HCEC 1CT (cell line): ENCODE results near the gene PSMC6.

Source experiments
- DNase-seq: peaks from one replicate; pipeline ENCODE4 v3.0.0-alpha.2; 2017

The PSMC6 gene

GRCh38 chr14:52706724-52707706, at the start of gene PSMC6:
TSS of gene PSMC6 (plus strand) at chr14:52707200. CDS start at chr14:52707220, 20 bp downstream.
- DNase-seq = peak; percentile 89

GRCh38 chr14:52660325-52660724, 46.7 kb upstream of the PSMC6 start:
- DNase-seq = no peak

GRCh38 chr14:52660832-52661231, 46.2 kb upstream of the PSMC6 start:
- DNase-seq = no peak

GRCh38 chr14:52661314-52661713, 45.7 kb upstream of the PSMC6 start:
- no peak for DNase-seq

- DNase-seq = no peak
Measured at GRCh38 chr14:52663850-52664249, 43.1 kb upstream of the PSMC6 start.

GRCh38 chr14:52678591-52678990, 28.4 kb upstream of the PSMC6 start:
- peak; percentile 7 for DNase-seq

- no peak for DNase-seq
Measured at GRCh38 chr14:52683985-52684520, 22.9 kb upstream of the PSMC6 start.

GRCh38 chr14:52686176-52686575, 20.8 kb upstream of the PSMC6 start:
- no peak for DNase-seq

GRCh38 chr14:52690983-52691760, 15.8 kb upstream of the PSMC6 start:
- no peak for DNase-seq

- peak; percentile 27 for DNase-seq
Measured at GRCh38 chr14:52692248-52692962, 14.6 kb upstream of the PSMC6 start.

- no peak for DNase-seq
Measured at GRCh38 chr14:52693036-52693435, 14.0 kb upstream of the PSMC6 start.

- DNase-seq = no peak
Measured at GRCh38 chr14:52693532-52693931, 13.5 kb upstream of the PSMC6 start.

GRCh38 chr14:52694761-52695480, 12.1 kb upstream of the PSMC6 start:
- peak; percentile 31 for DNase-seq

GRCh38 chr14:52695481-52696091, 11.4 kb upstream of the PSMC6 start, which contains the start of gene ERO1A:
TSS of gene ERO1A (minus strand) at chr14:52695558. CDS start at chr14:52695481, 77 bp downstream.
- peak; percentile 87 for DNase-seq

- DNase-seq = peak; percentile 22
Measured at GRCh38 chr14:52700701-52701172, 6.3 kb upstream of the PSMC6 start.

GRCh38 chr14:52701223-52701622, 5.8 kb upstream of the PSMC6 start:
- DNase-seq = no peak

GRCh38 chr14:52703225-52703624, 3.8 kb upstream of the PSMC6 start:
- peak; percentile 97 for DNase-seq

GRCh38 chr14:52703664-52704063, 3.3 kb upstream of the PSMC6 start:
- DNase-seq = no peak

GRCh38 chr14:52706286-52706685, 714 bp upstream of the PSMC6 start:
- DNase-seq = no peak

- DNase-seq = peak; percentile 48
Measured at GRCh38 chr14:52711666-52712065, 4.7 kb downstream of the PSMC6 start.

- no peak for DNase-seq
Measured at GRCh38 chr14:52716155-52716554, 9.2 kb downstream of the PSMC6 start.
